ENCODE data around the gene MKNK1.

MKNK1 gene

GRCh38 chr1:46562498-46562897 is 41.6 kb downstream of the MKNK1 start (continued):
- TF ChIP-seq, protein P1, sequence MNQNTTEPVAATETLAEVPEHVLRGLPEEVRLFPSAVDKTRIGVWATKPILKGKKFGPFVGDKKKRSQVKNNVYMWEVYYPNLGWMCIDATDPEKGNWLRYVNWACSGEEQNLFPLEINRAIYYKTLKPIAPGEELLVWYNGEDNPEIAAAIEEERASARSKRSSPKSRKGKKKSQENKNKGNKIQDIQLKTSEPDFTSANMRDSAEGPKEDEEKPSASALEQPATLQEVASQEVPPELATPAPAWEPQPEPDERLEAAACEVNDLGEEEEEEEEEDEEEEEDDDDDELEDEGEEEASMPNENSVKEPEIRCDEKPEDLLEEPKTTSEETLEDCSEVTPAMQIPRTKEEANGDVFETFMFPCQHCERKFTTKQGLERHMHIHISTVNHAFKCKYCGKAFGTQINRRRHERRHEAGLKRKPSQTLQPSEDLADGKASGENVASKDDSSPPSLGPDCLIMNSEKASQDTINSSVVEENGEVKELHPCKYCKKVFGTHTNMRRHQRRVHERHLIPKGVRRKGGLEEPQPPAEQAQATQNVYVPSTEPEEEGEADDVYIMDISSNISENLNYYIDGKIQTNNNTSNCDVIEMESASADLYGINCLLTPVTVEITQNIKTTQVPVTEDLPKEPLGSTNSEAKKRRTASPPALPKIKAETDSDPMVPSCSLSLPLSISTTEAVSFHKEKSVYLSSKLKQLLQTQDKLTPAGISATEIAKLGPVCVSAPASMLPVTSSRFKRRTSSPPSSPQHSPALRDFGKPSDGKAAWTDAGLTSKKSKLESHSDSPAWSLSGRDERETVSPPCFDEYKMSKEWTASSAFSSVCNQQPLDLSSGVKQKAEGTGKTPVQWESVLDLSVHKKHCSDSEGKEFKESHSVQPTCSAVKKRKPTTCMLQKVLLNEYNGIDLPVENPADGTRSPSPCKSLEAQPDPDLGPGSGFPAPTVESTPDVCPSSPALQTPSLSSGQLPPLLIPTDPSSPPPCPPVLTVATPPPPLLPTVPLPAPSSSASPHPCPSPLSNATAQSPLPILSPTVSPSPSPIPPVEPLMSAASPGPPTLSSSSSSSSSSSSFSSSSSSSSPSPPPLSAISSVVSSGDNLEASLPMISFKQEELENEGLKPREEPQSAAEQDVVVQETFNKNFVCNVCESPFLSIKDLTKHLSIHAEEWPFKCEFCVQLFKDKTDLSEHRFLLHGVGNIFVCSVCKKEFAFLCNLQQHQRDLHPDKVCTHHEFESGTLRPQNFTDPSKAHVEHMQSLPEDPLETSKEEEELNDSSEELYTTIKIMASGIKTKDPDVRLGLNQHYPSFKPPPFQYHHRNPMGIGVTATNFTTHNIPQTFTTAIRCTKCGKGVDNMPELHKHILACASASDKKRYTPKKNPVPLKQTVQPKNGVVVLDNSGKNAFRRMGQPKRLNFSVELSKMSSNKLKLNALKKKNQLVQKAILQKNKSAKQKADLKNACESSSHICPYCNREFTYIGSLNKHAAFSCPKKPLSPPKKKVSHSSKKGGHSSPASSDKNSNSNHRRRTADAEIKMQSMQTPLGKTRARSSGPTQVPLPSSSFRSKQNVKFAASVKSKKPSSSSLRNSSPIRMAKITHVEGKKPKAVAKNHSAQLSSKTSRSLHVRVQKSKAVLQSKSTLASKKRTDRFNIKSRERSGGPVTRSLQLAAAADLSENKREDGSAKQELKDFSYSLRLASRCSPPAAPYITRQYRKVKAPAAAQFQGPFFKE (tag by site-specific recombination; IDR thresholded peaks at IDR 0.05; ENCODE audit: borderline replicate concordance) = no peak
- TF ChIP-seq ZNF529 (tag by site-specific recombination; IDR thresholded peaks at IDR 0.05; ENCODE audit: insufficient replicate concordance) = no peak
- TF ChIP-seq ELK4 (IDR thresholded peaks at IDR 0.05; ENCODE audit: borderline replicate concordance, low read depth, low read length) = no peak
- no peak for TF ChIP-seq ZNF560 (tag by site-specific recombination; IDR thresholded peaks at IDR 0.05; ENCODE audit: borderline replicate concordance)
- no peak for TF ChIP-seq HIC1 (tag by site-specific recombination; IDR thresholded peaks at IDR 0.05)
- TF ChIP-seq ZNF707 (tag by site-specific recombination; IDR thresholded peaks at IDR 0.05) = no peak
- no peak for TF ChIP-seq PRDM1 (tag by site-specific recombination; IDR thresholded peaks at IDR 0.05)
- TF ChIP-seq, protein P2, sequence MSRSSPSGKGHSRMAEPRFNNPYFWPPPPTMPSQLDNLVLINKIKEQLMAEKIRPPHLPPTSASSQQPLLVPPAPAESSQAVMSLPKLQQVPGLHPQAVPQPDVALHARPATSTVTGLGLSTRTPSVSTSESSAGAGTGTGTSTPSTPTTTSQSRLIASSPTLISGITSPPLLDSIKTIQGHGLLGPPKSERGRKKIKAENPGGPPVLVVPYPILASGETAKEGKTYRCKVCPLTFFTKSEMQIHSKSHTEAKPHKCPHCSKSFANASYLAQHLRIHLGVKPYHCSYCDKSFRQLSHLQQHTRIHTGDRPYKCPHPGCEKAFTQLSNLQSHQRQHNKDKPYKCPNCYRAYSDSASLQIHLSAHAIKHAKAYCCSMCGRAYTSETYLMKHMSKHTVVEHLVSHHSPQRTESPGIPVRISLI (tag by site-specific recombination; IDR thresholded peaks at IDR 0.05) = no peak
- TF ChIP-seq ZNF549 (tag by site-specific recombination; IDR thresholded peaks at IDR 0.05) = no peak

DNA sequence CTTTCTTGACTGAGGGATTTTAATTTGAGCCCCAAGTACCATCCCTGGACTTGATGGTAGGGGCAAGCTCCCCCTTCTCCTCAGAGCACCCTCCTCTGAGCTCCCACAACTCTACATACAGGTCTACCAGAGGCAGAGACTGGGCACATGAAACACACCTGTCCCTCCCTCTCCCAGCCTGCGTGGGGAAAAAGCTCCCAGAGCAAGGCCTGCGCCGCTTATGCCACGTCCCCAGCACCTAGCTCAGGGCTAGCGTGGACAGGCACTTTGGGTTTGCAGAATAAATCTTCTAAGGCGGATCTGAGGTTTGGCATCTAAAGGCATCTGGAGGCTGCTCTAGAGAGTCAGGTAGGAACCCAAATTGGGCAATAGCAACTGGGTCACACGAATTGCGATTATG is 45.1 kb downstream of the MKNK1 start:
- POLR2A ChIA-PET = no interaction called here
- no peak for TF ChIP-seq ZBTB1 (tag by site-specific recombination; IDR thresholded peaks at IDR 0.05)
- TF ChIP-seq ZNF580 (tag by site-specific recombination; IDR thresholded peaks at IDR 0.05) = no peak
- TF ChIP-seq ZNF404 (tag by site-specific recombination; IDR thresholded peaks at IDR 0.05) = no peak
- TF ChIP-seq TSHZ1 (tag by site-specific recombination; IDR thresholded peaks at IDR 0.05; ENCODE audit: borderline replicate concordance) = no peak
- no peak for TF ChIP-seq ZNF571 (tag by site-specific recombination; IDR thresholded peaks at IDR 0.05)
- no peak for TF ChIP-seq ZNF112 (tag by site-specific recombination; IDR thresholded peaks at IDR 0.05)
- no peak for TF ChIP-seq ZNF701 (tag by site-specific recombination; IDR thresholded peaks at IDR 0.05)
- TF ChIP-seq GFI1B (tag by site-specific recombination; IDR thresholded peaks at IDR 0.05) = no peak
- TF ChIP-seq ZXDB (tag by site-specific recombination; IDR thresholded peaks at IDR 0.05) = no peak
- no peak for TF ChIP-seq ZBTB44 (tag by site-specific recombination; IDR thresholded peaks at IDR 0.05)
- no peak for TF ChIP-seq ZNF221 (tag by site-specific recombination; IDR thresholded peaks at IDR 0.05; ENCODE audit: borderline replicate concordance)
- no peak for TF ChIP-seq ZNF610 (tag by site-specific recombination; IDR thresholded peaks at IDR 0.05; ENCODE audit: borderline replicate concordance)

More for the DNA sequence above, 45.1 kb downstream of the MKNK1 start:
- no peak overlapping the region for H3K4me3 ChIP-seq (ENCODE audit: low read depth, low read length)
- H3K27ac ChIP-seq (ENCODE audit: extremely low read depth, low read depth, low read length) = no peak overlapping the region
- no peaks in the 10 kb centered on the region for H3K9me3 ChIP-seq (ENCODE audit: control insufficient read depth, insufficient read depth, low read depth, low read length)
- CTCF ChIA-PET = interaction anchor here (0.6 kb wide), 1 partner anchor 9 kb away, joined by 4 read pairs; no protein-coding TSS in a partner anchor
- no peaks in the 10 kb centered on the region for H3K4me1 ChIP-seq (ENCODE audit: control insufficient read depth, insufficient read depth, low read length)
- H3K36me3 ChIP-seq (ENCODE audit: control insufficient read depth in 2 of 2, insufficient read depth in 1 of 2, low read length in 2 of 2) = peaks cover 0 to 54% of the 10 kb centered on the region in 2 experiments; a peak in 1 of 3 replicates

Measured in HEK293 (cell line).